SU-DHL-6 (cell line): ENCODE results near the gene TTC4.

Experiments
- CTCF ChIP-seq: fragments of 200-600 bp; sonication (generic); IDR thresholded peaks from one replicate; pipeline ENCODE4 v1.5.1; 2017; ENCODE audit warnings: antibody characterized with exemption, mild to moderate bottlenecking, low read length, moderate library complexity; ENCODE audit not compliant: insufficient read depth, poor library complexity, severe bottlenecking
- EZH2phosphoT487 ChIP-seq: fragments of 200-600 bp; sonication (generic), shearing (Covaris generic); conservative IDR thresholded peaks from 2 replicates; pipeline ENCODE4 v1.6.1; 2018; ENCODE audit warnings: mild to moderate bottlenecking, antibody characterized with exemption, low read length, moderate library complexity, mixed read lengths

- TF ChIP-seq CTCF (no peak), EZH2phosphoT487 (no peak)
Observed at GRCh38 chr1:54705153-54705552, 10.5 kb upstream of the TTC4 start.
